HG03342 (cell line): ENCODE results near the gene GCC2.
"Not testable (repeated sequence)": the region's sequence is repeated elsewhere in the genome, so short reads cannot be mapped to it uniquely, and the experiment has no call there.

Experiments used
- ATAC-seq: cut with Tn5 transposase; IDR thresholded peaks from one replicate; pipeline ENCODE4 v1.9.1; 2021; ENCODE audit warnings: mild to moderate bottlenecking, moderate library complexity; ENCODE audit not compliant: unreplicated experiment

GCC2 gene, protein sequence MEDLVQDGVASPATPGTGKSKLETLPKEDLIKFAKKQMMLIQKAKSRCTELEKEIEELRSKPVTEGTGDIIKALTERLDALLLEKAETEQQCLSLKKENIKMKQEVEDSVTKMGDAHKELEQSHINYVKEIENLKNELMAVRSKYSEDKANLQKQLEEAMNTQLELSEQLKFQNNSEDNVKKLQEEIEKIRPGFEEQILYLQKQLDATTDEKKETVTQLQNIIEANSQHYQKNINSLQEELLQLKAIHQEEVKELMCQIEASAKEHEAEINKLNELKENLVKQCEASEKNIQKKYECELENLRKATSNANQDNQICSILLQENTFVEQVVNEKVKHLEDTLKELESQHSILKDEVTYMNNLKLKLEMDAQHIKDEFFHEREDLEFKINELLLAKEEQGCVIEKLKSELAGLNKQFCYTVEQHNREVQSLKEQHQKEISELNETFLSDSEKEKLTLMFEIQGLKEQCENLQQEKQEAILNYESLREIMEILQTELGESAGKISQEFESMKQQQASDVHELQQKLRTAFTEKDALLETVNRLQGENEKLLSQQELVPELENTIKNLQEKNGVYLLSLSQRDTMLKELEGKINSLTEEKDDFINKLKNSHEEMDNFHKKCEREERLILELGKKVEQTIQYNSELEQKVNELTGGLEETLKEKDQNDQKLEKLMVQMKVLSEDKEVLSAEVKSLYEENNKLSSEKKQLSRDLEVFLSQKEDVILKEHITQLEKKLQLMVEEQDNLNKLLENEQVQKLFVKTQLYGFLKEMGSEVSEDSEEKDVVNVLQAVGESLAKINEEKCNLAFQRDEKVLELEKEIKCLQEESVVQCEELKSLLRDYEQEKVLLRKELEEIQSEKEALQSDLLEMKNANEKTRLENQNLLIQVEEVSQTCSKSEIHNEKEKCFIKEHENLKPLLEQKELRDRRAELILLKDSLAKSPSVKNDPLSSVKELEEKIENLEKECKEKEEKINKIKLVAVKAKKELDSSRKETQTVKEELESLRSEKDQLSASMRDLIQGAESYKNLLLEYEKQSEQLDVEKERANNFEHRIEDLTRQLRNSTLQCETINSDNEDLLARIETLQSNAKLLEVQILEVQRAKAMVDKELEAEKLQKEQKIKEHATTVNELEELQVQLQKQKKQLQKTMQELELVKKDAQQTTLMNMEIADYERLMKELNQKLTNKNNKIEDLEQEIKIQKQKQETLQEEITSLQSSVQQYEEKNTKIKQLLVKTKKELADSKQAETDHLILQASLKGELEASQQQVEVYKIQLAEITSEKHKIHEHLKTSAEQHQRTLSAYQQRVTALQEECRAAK (N-terminal part only)

GRCh38 chr2:108448678-108449409 is at the start of gene GCC2:
Gene GCC2 (plus strand): TSS chr2:108449206. CDS start chr2:108449275, 69 bp downstream.
- peak; percentile 99 for ATAC-seq

DNA sequence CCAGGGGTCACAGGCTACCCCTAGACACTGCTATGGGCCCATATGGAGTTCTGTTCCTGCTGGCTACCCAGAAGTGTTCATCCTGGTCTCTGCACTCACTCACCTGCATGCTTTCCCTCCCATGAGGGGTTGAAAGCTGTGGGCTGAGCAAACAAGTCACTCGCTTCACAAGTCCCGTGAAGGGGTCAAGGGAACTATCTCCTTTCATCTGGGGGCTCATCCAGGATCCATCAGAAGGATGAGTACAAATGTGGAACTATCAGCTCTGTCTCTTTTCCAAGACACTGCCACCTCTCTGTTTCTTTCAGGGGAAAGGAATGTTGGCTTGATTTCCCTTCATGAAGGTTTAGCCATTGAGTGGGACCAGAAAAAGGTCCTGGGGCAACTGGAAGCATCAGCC is 49.5 kb upstream of the GCC2 start:
- no peak for ATAC-seq

DNA sequence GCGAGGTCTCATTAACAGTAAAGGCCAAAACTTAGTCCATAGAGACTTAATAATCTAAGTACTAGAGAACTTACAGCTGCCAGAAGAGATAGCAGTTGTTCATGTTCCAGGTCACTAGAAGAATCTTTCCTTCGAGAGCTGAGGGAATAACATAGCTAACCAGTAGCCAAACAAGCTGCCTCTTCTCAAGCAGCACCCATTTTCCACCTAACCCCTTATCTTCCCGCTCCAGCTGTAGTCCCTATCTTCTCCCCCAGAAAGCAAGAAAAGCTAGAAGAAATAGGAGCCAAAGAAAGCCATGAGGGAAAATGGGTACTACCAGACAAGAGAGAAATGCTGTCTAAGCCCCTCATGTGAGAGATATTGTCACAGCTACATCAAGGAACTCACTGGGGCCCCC is 47.2 kb upstream of the GCC2 start:
- no peak for ATAC-seq

DNA sequence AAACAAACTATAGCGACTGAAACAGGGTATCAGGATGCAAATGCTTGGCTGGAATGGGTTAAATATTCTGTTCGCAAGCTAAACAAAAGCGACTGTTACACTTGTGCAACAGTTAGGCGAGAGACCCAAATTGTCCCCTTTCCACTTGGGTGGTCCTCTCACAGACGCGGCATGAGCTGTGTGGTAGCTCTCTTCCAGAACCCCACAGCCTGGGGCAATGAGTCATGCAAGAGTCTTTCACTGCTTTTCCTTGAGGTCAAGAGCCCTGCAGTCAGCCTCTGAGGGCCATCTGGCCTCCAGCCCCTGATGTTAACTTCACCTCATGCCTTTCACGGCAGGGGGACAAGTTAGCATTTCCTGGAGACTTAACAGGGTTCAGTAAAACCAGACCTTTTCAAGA is 45.5 kb upstream of the GCC2 start:
- no peak for ATAC-seq

GRCh38 chr2:108404784-108405397 is 44.1 kb upstream of the GCC2 start:
- no peak for ATAC-seq

DNA sequence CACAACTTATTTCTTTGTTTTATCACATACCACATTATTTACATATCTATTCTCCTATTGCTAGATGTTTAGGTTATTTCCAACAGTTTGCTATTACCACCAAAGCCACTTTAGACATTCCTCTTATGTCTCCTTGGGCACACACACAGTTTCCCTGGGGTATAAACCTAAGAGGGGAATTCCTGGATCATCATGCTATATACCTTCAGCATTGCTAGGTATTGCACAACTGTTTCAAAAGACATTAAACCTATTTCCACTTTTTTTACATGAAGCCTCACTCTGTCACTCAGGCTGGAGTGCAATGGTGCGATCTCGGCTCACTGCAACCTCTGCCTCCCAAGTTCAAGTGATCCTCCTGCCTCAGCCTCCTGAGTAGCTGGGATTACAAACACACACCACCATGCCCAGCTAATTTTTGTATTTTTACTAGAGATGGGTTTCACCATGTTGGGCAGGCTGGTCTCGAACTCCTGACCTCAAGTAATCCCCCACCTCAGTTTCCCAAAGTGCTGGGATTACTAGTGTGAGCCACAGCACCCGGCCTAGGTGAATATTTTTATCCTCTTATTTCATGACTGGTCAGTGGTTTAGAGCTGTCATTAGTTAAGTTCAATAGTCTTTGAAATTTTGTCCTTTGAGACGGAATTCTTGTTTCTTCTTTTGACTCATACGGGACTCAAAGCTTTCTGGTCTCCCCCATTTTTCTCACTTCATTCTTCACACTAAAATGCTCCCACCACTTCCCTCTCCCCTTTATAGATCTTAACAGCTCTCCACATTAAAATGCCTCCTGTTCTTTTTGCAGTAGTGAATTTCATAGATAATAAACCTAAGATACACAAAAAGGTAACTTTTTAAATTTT is 40.9 kb upstream of the GCC2 start:
- no peak for ATAC-seq

DNA sequence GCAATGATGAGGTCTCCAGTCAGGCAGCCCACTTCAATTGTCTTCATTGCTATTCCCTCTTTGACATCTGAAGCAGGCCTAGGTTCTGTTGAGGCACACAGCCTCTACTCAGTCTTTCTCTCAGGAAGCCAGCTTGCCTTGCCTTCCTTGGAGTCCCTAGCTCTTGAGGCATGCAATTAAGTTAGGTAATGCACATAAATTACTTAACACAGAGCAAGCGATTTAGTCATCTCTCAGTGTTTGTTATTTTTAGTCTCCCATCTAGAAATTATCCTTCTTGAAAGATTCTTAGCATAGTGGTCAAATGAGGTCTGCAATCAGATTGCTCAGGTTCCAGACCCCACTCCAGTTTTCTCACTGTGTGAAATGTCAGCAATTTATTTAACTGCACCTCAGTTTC is 39.2 kb upstream of the GCC2 start:
- no peak for ATAC-seq

DNA sequence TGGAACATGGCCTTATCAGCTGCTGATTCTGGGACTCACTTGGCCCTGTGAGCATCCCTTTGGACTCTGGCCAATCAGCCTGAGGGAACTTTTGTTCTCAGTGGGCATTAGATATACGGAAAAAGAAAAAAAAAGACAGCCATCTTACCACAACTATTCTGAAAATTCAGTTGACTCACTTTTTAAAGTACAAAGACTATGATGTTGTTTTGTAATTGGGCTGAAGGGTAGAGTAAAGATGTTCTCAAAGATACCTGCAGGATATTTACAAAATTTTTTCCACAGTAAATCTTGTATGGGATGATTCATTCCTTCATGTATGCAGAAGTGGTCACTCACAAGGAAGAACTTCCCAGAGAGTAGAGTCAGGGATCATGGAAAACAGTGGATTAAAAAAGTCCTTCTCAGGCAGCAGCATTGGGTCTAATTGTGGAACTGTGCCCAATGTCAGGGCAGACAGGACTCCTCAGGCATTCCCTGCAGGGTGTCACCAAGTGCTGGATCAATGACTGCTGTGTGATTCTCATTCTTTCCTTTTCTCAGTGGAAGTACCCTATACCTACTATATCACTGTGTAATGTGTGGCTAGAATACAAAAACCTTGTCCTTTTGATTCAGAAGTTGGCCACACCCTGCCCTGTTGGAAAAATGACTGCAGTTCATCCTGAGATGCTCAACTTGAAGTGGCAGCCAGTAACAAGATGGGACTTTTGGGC is 35.9 kb upstream of the GCC2 start:
- no peak for ATAC-seq

GRCh38 chr2:108413711-108414095 is 35.3 kb upstream of the GCC2 start:
- ATAC-seq = no peak

DNA sequence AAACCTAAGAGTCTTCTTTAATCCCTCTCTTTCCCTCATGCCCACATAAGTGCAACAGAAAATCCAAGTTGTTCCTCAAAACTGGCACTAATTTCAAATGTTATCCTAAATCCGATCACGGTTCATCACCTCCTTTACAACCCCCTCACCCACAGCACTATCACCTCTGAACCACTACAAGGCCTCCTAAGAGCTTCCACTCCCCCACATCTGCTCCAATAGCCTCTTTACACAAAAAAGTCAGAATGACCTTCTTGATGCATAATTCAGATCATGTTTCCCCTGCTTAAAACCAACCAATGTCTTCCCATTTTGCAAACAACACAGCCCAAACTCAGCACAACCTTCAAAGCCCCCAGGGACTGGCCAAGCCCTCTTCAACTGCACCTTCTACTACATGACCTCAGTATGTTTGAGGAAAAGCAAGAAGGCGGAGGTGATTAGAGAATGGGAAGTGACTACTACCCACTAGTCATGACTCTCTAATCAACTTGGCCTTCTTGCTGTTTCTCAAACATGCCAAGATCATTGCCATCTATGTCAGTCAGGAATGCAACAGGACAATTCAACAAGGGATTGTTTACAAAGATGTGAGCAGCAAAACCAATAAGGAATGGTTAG is 34.6 kb upstream of the GCC2 start:
- no peak for ATAC-seq

GRCh38 chr2:108414945-108415344 is 34.1 kb upstream of the GCC2 start:
- ATAC-seq = no peak

DNA sequence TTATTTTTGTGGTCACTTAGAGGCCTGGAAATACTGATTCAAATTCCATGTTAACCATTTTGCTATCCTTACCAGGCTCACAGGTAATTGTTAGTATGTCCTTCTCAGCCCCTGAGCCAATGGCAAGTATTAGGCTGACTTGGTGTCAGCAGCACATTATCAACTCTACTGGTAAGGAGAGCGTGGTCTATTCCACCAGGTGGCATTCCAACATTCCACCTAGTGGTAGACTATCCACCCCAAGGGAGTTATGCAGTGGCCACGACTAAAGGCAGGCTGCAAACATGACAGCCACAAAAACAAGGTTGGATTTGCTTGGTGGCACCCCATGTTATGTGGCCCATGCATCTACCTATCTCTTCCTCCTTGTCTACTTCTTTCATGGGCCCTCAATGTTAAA is 31.8 kb upstream of the GCC2 start:
- ATAC-seq = no peak

DNA sequence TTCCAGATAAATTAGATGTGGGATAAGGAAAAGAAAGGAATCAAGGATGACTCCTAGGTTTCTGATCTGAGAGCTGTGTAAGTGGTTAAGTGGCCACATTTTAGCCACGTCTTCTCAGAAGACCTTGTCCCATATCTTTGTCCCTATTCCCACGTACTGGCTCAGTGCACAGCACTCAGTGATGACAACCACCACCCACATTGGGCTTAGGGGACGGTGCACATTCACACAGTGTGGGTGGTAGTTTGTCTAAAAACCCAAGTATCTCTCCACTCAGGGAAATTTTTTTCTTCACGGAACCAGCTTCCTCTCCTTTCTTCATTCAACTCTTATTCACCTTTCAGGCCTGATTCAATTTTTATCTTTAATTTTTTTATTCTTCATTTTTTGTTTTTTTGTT is 30.6 kb upstream of the GCC2 start:
- ATAC-seq = no peak

DNA sequence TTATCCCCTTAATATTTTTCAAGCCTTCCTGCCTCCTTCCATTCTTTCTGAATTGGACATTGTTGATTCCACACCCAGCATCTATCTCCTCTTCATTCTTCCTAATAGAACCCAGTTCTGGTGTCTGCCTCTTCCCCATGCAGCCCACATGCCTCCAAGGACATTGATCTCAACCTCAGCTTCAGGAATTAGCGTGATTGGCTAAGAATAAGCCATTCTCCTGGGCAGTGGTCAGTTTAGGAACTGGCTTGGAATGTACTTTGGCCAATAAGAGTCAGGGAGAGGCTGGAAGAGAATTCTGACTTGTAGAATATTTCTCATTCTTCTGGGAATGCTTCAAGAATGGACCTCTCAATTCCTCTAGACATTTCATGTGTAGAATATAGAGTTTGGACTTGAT is 25.9 kb upstream of the GCC2 start:
- no peak for ATAC-seq

DNA sequence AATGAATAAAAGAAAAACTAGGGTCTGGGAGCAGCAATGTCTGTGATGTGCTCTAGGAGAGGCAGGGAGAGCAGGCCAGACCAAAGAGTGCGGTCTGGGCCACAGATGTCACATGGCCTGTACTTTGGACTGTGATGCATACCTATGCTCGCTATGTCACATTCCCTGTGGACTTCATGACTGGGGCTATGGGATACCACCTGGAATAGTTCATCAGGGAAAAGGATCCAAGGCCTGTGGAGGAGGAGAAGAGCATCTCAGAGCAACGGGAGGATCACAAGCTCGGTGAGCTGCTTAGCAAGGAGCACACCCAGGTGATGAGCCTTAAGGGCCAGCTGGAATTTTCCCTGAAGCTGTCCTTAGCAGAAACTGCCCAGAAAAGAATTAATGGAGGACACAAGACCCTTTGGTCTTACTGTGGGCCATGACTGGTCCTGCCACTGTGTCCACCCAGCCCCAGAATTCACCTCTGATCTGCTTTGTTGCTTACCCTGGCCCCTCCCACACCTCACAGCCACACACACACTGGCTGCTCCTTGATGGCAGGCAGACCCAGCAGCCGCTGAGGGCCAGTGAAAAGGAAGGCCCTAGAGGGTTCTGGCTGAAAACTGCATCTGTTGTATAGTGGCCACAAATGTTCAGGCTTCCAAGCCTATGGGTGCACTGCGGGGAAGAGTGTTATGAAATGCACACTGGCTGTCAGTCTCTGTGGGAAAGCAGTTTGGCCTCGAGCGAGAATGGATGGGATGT is 25.3 kb upstream of the GCC2 start:
- ATAC-seq = no peak

DNA sequence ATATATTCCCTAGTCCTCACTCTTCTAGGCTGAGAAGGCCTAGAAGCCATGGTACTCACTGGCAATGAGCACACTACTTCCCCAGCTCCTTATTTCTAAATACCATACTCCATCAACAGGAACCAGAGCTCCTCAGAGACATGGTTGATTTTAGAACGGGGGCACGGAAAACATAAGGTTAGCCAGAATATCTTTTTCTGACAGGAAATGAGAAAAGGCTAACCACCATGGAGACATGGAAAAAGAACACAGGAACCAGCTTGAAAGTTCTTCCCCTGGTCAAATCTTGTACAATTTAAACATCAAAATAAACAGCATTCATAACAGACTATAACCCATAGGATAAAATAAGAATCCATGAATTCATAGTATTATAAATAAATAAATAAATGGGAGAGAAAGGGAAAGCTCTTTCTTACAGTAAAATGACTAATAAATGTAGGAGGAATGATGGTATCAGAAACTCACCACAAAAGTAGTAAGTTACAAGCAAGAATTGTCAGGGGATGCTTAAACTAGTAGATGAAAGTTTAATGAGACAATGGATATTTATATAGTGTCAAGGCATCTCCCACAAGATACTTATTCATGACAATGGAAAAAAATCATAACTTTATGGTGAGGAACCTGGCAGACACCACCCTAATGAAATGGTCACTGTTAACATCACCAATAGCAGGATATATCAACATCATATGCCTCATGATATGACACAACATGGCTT is 20.6 kb upstream of the GCC2 start:
- ATAC-seq = no peak

GRCh38 chr2:108435578-108435977 is 13.4 kb upstream of the GCC2 start:
- ATAC-seq = not testable (repeated sequence)
